OCI-LY3 (cell line): Measurements from ENCODE around the gene HACD2.

Source experiments
- H2AFZ ChIP-seq: fragments of 200-600, 300-600 bp; shearing (Covaris generic); 2 replicates; pipeline ENCODE4 v1.6.0; 2014; ENCODE audit warnings: antibody characterized with exemption, low read depth, low read length
- H3K27ac ChIP-seq: fragments of 200-600, 300-600 bp; sonication (generic); 2 replicates; pipeline ENCODE4 v1.5.1; 2014; ENCODE audit warnings: mild to moderate bottlenecking, low read length, moderate library complexity, mixed read lengths
- H3K27me3 ChIP-seq: fragments of 200-600, 300-600 bp; sonication (generic); 2 replicates; pipeline ENCODE4 v1.6.1; 2014; ENCODE audit warnings: low read depth, low read length, mixed read lengths
- H3K36me3 ChIP-seq: fragments of 200-600, 300-600 bp; sonication (generic); replicated peaks from 2 replicates; pipeline ENCODE3; 2014; ENCODE audit warnings: low read depth, low read length, mixed read lengths
- H3K4me1 ChIP-seq: fragments of 300-600, 200-600 bp; sonication (generic); 2 replicates; pipeline ENCODE4 v1.6.1; 2014; ENCODE audit warnings: low read length, mixed read lengths
- H3K4me2 ChIP-seq: fragments of 200-600, 300-600 bp; sonication (generic); 2 replicates; pipeline ENCODE4 v1.6.1; 2014; ENCODE audit warnings: low read length, mixed read lengths
- H3K4me3 ChIP-seq: fragments of 300-600, 200-600 bp; sonication (generic); 2 replicates; pipeline ENCODE4 v1.5.1; 2014; ENCODE audit warnings: antibody characterized with exemption, mild to moderate bottlenecking, low read length, moderate library complexity
- H3K79me2 ChIP-seq: fragments of 300-600, 200-600 bp; shearing (Covaris generic); 2 replicates; pipeline ENCODE4 v1.6.1; 2014; ENCODE audit warnings: mild to moderate bottlenecking, low read length, mixed read lengths
- H3K9ac ChIP-seq: fragments of 300-600, 200-600 bp; shearing (Covaris generic); 2 replicates; pipeline ENCODE4 v1.6.0; 2014; ENCODE audit warnings: mild to moderate bottlenecking, low read length, moderate library complexity
- H3K9me3 ChIP-seq: fragments of 200-600, 300-600 bp; shearing (Covaris generic); 2 replicates; pipeline ENCODE4 v1.6.1; 2014; ENCODE audit warnings: low read length, mixed read lengths; ENCODE audit not compliant: insufficient read depth
- H4K20me1 ChIP-seq: fragments of 200-600, 300-600 bp; sonication (generic); 2 replicates; pipeline ENCODE4 v1.6.1; 2016; ENCODE audit warnings: low read length, mixed read lengths; ENCODE audit not compliant: insufficient read depth
- EZH2phosphoT487 ChIP-seq: fragments of 200-600 bp; shearing (Covaris generic); IDR thresholded peaks from 2 replicates; pipeline ENCODE4 v1.6.1; 2018; ENCODE audit warnings: antibody characterized with exemption, mixed run types, low read depth
- TF ChIP-seq, protein P1 (sequence below): fragments of 200-600, 300-600 bp; sonication (generic); IDR thresholded peaks from 2 replicates; pipeline ENCODE4 v1.5.1; 2014; ENCODE audit warnings: antibody characterized with exemption, low read length, low read depth

The HACD2 gene

DNA sequence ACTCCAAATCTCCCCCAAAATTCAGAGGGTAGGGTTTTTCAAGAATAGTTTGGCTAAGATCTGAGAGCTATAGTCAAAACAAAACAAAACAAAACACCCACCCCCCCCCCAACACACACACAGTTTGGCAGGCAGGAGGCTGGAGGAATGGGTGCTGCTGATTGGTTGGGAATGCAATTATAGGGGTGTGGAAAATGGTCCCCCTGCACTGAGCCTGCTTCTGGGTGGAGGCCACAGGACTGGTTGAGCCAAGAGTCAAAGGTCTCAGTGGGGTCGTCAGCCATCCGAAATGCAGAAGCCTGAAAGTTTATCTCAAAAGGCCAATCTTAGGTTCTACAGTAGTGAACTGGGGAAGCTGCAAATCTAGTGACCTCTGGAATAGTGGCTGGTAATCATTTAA lies 2.5 kb upstream of the HACD2 start:
- H3K4me2 ChIP-seq, result no peak overlapping the region
- TF ChIP-seq, protein P1, sequence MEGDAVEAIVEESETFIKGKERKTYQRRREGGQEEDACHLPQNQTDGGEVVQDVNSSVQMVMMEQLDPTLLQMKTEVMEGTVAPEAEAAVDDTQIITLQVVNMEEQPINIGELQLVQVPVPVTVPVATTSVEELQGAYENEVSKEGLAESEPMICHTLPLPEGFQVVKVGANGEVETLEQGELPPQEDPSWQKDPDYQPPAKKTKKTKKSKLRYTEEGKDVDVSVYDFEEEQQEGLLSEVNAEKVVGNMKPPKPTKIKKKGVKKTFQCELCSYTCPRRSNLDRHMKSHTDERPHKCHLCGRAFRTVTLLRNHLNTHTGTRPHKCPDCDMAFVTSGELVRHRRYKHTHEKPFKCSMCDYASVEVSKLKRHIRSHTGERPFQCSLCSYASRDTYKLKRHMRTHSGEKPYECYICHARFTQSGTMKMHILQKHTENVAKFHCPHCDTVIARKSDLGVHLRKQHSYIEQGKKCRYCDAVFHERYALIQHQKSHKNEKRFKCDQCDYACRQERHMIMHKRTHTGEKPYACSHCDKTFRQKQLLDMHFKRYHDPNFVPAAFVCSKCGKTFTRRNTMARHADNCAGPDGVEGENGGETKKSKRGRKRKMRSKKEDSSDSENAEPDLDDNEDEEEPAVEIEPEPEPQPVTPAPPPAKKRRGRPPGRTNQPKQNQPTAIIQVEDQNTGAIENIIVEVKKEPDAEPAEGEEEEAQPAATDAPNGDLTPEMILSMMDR, result no peak
- no peak for TF ChIP-seq EZH2phosphoT487
- H3K9ac ChIP-seq, result no peak overlapping the region
- no peaks in the 10 kb centered on the region for H4K20me1 ChIP-seq
- H3K36me3 ChIP-seq, result peaks cover 42% of the 10 kb centered on the region
- peaks cover 35% of the 10 kb centered on the region for H3K79me2 ChIP-seq
- H3K27ac ChIP-seq, result no peak overlapping the region
- H2AFZ ChIP-seq, result no peak overlapping the region
- H3K9me3 ChIP-seq, result peaks cover 19% of the 10 kb centered on the region
- peaks cover 16% of the 10 kb centered on the region; the same call in 1 of the 2 replicates for H3K4me1 ChIP-seq
- no peaks in the 10 kb centered on the region for H3K27me3 ChIP-seq
- H3K4me3 ChIP-seq, result no peak overlapping the region

DNA sequence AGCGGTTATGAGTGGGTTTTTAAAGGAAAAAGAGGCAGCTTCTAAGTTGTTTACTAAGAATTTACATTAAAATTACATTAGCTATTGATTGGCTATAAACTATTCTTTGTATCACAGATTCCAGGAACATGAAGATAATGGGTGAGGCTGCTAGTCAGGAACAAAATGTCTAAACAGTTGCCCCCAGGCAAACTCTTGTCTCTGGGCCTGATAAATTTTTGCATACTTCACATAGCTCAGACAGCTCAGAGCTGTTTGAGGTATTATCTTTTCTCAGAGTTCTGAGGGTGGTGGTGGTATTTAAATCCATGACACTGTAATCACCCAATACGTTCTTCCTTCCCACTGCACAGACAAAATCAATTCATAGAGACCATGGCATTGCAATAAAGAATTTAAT lies 2.1 kb upstream of the HACD2 start:
- Histone ChIP-seq H3K9ac (no peak overlapping the region), H2AFZ (no peak overlapping the region), H3K4me2 (0 out of 2 replicates have a peak overlapping the region, but pooled peaks have one; percentile 85), H3K4me3 (no peak overlapping the region), H4K20me1 (no peaks in the 10 kb centered on the region), H3K9me3 (peaks cover 19% of the 10 kb centered on the region), H3K36me3 (peaks cover 41% of the 10 kb centered on the region), H3K27ac (no peak overlapping the region), H3K27me3 (no peaks in the 10 kb centered on the region), H3K79me2 (peaks cover 35% of the 10 kb centered on the region), H3K4me1 (peaks cover 16% of the 10 kb centered on the region; the same call in 1 of the 2 replicates)
- TF ChIP-seq, protein P1, result no peak
- TF ChIP-seq EZH2phosphoT487, result no peak

DNA sequence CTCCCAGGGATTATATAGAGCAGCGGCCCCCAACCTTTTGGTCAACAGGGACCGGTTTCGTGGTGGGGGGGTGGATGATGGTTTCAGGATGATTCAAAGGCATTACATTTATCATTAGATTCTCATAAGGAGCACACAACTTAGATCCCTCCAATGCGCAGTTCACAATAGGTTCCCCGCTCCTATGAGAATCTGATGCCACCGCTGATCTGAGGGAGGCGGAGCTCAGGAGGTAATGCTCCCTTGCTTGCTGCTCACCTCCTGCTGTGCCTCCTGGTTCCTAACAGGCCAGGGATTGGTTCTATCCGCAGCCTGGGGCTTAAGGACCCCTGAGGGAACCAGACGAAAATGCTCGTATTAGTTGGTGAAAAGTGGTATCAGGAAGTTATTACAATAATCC lies 1.3 kb upstream of the HACD2 start:
- TF ChIP-seq, protein P1, result no peak
- TF ChIP-seq EZH2phosphoT487, result no peak
- peak overlapping the region; percentile 72; the same call in 1 of the 2 replicates for H2AFZ ChIP-seq
- H3K4me3 ChIP-seq, result peak overlapping the region; percentile 87
- H3K4me2 ChIP-seq, result peak overlapping the region; percentile 85
- H3K9me3 ChIP-seq, result peaks cover 18% of the 10 kb centered on the region
- peaks cover 41% of the 10 kb centered on the region for H3K36me3 ChIP-seq
- H3K9ac ChIP-seq, result peak overlapping the region; percentile 77
- H3K27ac ChIP-seq, result peak overlapping the region; percentile 68
- H3K4me1 ChIP-seq, result peaks cover 16% of the 10 kb centered on the region; the same call in 1 of the 2 replicates
- no peaks in the 10 kb centered on the region for H4K20me1 ChIP-seq
- no peaks in the 10 kb centered on the region for H3K27me3 ChIP-seq
- peaks cover 35% of the 10 kb centered on the region for H3K79me2 ChIP-seq

DNA sequence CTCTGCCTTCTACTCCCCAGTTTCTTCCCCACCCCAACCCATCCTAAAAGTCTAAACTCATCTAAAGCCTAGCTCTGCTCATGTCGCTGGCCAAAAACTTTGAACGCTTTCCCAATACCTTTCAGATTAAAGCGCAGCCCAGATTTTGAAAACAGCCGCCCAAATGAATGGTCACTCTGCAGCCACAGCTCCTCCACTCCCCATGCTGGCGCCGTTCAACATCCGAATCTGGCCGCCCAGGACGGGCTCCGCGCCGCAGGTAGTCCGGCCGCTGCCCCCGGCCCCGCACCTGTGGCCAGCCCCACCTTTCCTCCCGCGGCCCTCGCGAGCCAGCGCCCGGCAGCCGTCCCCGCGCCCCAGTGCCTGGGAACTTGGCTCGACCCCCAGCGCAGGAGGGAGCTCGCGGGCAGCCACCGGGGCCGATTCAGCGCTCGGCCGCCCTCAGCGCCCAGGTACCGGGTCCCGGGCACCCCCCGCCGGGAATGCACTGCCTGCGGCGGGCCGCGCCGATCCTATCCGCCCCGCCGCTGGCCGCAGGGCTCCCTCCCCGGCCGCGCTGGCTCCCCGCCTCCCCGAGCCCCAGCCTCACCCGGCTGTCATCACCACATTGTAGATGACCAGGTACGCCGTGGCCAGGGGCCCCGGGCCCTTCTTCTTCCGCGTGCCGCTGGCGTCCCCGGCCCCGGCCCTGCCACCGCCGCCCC lies 417 bp downstream of the HACD2 start:
- H3K27ac ChIP-seq, result peak overlapping the region; percentile 33
- peaks cover 8% of the 10 kb centered on the region for H3K9me3 ChIP-seq
- H3K27me3 ChIP-seq, result no peaks in the 10 kb centered on the region
- H2AFZ ChIP-seq, result peak overlapping the region; percentile 55
- TF ChIP-seq, protein P1, result peak; percentile 13
- no peak for TF ChIP-seq EZH2phosphoT487
- peak overlapping the region; percentile 80 for H3K4me2 ChIP-seq
- H3K4me1 ChIP-seq, result peaks cover 16% of the 10 kb centered on the region; the same call in 1 of the 2 replicates
- H3K9ac ChIP-seq, result peak overlapping the region; percentile 77
- peak overlapping the region; percentile 87 for H3K4me3 ChIP-seq
- H3K36me3 ChIP-seq, result peaks cover 25% of the 10 kb centered on the region
- H3K79me2 ChIP-seq, result peaks cover 35% of the 10 kb centered on the region
- H4K20me1 ChIP-seq, result no peaks in the 10 kb centered on the region
